ENCODE data around the gene SMG9.

DNA sequence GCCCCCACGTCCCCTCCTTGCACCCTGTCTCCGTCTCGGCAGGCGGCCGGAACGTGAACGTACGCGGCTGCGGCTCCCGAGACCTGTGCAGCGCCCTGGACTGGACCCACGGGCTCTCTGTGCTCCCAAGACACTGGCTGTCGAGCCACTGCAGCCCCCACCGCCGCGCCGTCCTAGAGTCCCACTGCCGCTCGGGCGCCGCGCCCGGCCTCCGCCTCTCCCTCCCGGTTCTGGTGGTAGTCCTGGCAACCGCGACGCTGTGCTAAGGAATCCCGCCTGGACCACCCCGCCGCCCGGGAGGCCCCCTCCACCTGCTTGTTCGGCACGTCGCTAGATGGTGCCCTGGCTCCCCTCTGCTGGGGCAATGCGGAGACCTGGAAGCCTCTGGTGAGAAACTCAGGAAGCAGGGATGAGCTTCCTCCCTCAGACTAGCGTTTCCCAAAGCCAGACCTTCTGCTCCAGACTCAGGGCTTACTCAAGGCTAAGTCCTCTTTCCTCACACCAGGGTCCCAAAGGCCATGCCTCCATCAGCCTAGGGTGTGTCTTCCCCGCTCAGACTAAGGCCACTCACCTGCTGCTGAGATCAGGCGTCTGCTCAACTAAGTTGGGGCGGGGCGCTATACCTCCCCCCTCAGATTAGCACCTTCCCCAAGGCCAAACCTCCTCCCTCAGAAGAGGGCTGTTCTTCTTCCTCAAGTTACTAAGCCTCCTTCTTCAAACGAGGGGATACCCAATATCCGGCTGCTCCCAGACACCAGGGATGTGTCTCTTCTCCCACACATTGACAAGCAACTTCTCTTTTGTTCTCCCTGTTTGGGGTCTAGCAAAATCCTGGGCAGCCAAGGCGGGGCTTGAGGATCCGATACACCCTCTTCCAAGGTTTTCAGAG is 55.0 kb downstream of the SMG9 start:
- TF ChIP-seq, protein P1, sequence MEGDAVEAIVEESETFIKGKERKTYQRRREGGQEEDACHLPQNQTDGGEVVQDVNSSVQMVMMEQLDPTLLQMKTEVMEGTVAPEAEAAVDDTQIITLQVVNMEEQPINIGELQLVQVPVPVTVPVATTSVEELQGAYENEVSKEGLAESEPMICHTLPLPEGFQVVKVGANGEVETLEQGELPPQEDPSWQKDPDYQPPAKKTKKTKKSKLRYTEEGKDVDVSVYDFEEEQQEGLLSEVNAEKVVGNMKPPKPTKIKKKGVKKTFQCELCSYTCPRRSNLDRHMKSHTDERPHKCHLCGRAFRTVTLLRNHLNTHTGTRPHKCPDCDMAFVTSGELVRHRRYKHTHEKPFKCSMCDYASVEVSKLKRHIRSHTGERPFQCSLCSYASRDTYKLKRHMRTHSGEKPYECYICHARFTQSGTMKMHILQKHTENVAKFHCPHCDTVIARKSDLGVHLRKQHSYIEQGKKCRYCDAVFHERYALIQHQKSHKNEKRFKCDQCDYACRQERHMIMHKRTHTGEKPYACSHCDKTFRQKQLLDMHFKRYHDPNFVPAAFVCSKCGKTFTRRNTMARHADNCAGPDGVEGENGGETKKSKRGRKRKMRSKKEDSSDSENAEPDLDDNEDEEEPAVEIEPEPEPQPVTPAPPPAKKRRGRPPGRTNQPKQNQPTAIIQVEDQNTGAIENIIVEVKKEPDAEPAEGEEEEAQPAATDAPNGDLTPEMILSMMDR (IDR thresholded peaks at IDR 0.05 in 4 of 5, conservative IDR thresholded peaks at IDR 0.05 in 1 of 5): no peak
- TF ChIP-seq POLR2A (IDR thresholded peaks at IDR 0.05): no peak

Measured in gastrocnemius medialis (tissue), 4 donors.